ENCODE measurements around the gene CTSW.
"Not testable (repeated sequence)": the region's sequence is repeated elsewhere in the genome, so short reads cannot be mapped to it uniquely, and the experiment has no call there.

Gene CTSW, protein sequence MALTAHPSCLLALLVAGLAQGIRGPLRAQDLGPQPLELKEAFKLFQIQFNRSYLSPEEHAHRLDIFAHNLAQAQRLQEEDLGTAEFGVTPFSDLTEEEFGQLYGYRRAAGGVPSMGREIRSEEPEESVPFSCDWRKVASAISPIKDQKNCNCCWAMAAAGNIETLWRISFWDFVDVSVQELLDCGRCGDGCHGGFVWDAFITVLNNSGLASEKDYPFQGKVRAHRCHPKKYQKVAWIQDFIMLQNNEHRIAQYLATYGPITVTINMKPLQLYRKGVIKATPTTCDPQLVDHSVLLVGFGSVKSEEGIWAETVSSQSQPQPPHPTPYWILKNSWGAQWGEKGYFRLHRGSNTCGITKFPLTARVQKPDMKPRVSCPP

DNA sequence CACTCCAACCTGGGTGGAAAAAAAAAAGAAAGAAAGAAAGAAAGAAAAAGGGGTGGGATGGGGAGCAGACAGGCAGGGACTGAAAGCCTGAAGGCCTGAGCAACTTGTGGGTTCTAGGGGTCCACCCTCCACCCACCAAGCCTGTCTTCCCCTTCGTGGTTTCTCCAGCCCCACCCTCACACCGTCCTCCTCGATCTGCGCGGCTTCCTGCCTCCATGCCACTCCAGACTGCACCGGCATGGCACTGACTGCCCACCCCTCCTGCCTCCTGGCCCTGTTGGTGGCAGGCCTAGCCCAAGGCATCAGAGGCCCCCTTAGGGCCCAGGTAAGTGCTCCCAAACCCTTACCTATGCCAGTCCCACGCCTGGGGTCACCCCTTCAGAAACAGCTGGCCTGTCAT lies at the start of gene CTSW:
Gene CTSW, plus strand, starts transcription at position 221 of the 400 bp plus-strand sequence. Its CDS starts 18 bp downstream, at position 239.
- no peak for DNase-seq (ENCODE audit: low read depth)

DNA sequence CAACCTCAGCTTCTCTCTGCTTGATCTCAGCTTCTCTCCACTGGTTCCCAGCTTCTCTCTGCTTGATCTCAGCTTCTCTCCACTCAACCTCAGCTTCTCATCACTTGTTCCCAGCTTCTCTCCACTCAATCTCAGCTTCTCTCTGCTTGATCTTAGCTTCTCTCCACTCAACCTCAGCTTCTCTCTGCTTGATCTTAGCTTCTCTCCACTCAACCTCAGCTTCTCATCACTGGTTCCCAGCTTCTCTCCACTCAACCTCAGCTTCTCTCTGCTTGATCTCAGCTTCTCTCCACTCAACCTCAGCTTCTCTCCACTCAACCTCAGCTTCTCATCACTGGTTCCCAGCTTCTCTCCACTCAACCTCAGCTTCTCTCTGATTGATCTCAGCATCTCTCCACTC lies 47.4 kb upstream of the CTSW start:
- DNase-seq (ENCODE audit: low read depth), result not testable (repeated sequence)

DNA sequence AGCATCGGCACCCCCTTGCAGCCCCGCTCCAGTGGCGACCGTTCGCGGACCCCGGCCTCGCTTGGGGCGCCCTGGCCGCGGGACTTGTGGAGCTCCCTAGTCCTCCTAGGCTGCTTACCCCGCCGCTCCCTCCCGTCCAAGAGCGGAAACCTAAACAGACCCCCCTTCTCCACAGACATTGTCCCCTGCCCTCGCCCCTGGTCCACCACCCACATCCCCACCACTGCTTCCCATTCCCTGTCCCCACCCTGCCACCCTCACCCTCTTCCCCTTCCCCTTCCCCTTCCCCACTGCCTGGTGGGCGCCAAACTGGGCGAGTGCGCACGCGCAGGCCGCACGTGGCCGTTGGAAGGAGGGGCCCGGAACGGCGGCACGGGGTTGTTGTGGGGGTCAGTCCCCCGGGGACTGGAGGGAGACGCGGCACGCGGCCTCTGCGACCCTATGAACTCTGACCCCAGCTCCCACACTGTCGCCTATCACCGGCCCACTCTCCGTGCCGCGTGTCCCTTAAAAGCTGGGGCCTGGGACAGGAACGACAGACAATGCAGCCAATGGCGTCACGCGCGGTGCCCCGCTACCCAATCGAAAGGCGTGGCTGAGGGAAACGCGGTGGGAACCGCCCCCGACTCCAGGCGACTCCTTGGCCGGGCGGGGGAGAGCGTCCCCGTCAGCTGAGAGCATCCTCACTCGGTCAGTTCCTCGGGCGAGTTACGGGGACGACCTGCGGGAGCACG lies 46.2 kb upstream of the CTSW start, which contains the start of gene SNX32:
Gene SNX32, plus strand, starts transcription at position 667 of the 734 bp plus-strand sequence. CDS start 103 bp downstream, outside the sequence.
- peak; percentile 87 for DNase-seq (ENCODE audit: low read depth)

DNA sequence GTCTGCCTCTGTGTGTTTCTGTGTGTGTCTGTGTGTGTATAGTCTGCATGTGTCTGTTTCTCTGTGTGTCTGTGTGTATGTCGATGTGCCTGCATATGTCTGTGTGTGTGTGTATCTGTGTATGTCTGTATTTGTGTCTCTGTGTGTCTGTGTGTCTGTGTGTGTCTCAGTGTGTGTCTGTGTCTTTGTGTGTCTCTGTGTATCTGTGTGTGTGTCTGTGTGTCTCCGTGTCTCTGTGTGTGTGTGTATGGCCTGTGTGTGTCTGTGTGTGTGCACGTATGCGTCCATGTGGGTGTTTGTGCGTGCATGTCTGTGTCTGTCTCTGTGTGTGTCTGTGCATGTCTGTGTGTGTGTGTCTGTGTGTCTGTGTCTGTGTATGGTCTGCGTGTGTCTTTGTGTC lies 45.4 kb upstream of the CTSW start:
- DNase-seq (ENCODE audit: low read depth), result no peak

DNA sequence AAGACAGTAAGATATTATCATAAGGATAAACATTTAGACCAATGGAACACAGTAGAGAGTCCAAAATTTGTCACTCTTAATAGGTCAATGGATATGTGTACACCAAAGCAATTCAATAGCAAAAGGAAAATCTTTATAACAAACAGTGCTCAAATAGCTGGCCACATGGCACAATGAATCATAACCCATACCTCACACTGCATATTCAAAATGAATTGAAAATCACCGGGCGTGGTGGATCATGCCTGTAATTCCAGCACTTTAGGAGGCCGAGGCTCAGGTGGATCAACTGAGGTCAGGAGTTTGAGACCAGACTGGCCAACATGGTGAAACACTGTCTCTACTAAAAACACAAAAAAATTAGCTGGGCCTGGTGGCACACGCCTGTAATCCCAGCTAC lies 37.5 kb upstream of the CTSW start:
- DNase-seq (ENCODE audit: low read depth), result no peak

DNA sequence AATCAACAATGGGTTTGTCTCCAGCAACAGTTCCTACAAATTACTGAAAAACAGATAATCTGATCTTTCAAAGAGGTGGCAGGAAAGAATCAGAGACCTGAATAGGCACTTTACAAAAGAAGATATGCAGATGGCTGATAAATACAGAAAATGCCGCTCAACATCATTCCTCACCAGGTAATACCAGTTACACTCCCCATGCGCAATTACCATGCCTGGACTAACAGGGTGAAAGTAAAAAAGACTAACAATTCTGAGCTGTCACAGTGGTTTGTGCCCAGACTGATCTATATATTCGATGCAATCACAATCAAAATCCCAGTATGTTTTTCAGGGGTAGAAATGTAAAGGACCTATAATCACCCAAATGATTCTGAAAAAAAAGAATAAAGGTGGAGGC lies 35.8 kb upstream of the CTSW start:
- no peak for DNase-seq (ENCODE audit: low read depth)

DNA sequence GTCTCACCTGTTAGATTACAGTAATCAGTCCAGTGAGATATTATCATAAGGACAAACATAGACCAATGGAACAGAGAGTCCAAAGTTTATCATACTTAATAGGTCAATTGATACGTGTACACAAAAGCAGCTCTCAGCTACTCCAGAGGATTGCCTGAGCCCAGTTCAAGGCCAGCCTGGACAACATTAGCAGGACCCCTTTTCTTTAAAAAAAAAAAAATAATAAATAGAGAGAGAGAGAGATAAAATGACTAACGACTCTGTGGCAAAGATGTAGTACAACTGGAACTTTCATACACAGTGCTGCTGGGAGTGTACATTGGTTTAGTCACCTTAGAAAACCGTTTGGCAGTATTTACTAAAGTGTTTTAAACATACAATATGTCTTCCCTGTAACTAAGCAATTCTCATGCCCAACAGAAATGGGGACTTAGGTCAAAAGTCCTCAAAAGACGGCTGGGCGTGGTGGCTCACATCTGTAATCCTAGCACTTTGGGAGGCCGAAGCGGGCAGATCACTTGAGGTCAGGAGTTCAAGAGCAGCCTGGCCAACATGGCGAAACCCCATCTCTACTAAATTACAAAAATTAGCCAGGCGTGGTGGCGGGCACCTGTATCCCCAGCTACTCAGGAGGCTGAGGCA lies 35.3 kb upstream of the CTSW start:
- DNase-seq (ENCODE audit: low read depth), result no peak

DNA sequence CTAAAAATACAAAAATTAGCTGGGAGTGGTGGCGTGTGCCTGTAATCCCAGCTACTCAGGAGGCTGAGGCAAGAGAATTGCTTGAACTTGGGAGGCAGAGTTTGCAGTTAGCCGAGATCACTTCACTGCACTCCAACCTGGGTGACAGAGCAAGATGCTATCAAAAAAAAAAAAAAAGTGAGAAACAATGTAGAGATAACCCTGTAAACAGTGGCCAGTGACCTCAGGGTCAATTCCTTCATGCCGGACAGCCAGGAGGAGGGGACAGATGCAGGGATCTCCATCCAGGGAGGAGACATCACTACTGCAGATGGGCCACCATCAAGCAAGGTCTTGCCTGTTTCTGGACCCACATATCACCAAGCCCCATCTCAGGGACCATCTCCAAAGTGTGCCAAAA lies 31.9 kb upstream of the CTSW start:
- DNase-seq (ENCODE audit: low read depth), result no peak

DNA sequence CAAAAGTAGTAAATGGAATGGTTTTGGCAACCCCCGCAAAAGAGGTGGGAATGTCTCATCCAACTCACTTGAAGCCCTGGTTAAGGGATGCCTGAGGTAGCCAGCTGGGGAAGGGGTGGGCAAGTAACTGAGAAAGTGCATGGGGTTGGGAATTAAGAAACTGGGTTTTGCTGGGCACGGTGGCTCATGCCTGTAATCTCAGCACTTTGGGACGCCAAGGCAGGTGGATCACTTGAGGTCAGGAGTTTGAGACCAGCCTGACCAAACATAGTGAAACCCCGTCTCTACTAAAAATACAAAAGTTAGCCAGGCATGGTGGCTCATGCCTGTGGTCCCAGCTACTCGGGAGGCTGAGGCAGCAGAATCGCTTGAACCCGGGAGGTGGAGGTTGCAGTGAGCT lies 30.9 kb upstream of the CTSW start:
- not testable (repeated sequence) for DNase-seq (ENCODE audit: low read depth)

DNA sequence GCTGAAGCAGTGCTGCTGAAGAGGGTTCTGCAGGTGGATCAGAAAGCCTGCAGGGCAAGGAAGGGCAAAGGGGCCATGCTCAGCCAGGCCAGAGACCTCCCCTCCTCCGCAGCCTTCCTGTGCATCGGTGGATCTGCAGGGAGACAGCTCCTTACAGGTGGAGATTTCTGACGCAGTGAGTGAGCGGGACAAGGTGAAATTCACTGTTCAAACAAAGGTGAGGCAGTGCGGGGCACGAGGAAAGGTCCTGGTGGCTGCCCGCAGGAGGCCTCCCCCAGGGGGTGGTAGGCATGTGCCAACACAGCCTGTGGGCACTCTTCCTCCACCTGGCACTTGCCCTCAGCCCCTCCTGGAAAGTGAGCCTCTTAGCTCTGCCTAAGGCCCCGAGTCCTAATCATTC lies 30.3 kb upstream of the CTSW start:
- no peak for DNase-seq (ENCODE audit: low read depth)

DNA sequence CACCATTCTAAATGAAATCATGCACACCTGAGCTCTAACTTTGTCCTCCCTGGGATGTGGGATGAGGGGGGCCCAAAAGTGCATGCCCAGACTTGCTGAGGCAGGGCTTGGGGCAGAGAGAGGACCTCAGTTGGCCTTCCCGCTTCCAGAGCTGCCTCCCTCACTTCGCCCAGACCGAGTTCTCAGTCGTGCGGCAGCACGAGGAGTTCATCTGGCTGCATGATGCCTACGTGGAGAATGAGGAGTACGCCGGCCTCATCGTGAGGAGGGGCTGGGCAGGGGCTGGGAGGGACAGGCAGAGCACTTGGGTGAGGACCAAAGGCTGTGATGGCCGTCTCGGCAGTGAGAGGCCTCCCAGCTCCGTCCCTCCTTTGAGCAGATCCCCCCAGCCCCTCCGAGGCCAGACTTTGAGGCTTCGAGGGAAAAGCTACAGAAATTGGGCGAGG lies 29.8 kb upstream of the CTSW start:
- no peak for DNase-seq (ENCODE audit: low read depth)

DNA sequence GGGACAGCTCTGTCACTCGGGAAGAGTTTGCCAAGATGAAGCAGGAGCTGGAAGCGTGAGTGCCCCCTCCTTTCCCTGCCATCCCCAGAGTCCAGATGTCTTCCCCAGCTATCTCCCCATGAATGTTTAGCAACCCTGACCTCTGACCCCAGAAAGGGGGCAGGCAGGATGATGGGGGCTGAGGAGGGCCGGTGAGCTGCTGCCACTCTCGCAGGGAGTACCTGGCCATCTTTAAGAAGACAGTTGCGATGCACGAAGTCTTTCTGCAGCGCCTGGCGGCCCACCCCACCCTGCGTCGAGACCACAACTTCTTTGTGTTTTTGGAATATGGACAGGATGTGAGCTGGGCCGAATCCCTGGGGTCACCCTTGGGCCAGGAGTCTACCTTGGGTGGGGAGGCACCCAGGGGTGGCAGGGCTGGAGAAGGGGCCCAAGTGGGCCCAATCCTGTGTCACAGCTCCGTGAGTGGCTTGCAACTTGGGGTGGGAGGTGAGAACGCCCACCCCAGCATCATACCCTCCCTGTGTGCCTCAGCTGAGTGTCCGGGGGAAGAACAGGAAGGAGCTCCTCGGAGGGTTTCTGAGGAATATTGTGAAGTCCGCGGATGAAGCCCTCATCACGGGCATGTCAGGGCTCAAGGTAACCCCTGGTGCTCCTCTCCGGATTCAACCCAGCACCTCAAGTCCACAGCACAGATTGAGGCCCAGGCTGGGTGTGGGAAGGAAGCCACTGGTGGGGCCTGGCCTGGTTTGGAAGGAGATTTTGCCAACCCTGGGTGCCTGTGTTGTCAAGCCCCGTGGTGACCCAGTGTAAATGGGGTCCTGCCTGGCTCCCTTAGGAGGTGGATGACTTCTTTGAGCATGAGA lies 29.2 kb upstream of the CTSW start:
- no peak for DNase-seq (ENCODE audit: low read depth)

DNA sequence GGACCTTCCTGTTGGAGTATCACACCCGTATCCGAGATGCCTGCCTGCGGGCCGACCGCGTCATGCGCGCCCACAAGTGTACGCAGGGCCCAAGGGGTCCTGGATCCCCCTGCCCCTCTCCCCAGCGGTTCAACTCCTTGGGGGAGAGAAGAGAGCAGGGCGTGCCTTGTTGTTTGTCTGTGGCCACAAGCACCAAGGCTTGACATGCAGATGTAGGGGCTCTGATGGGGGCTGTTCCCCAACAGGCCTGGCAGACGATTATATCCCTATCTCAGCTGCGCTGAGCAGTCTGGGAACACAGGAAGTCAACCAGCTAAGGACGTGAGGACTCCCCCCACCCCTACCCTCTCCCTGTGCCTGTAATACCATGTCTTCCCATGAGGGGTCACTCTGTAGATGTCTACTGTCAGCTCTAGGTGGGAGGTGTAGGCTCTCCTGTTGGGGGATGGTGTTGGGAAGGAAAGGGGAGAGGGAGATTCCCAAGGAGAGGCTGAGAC lies 28.5 kb upstream of the CTSW start:
- no peak for DNase-seq (ENCODE audit: low read depth)

DNA sequence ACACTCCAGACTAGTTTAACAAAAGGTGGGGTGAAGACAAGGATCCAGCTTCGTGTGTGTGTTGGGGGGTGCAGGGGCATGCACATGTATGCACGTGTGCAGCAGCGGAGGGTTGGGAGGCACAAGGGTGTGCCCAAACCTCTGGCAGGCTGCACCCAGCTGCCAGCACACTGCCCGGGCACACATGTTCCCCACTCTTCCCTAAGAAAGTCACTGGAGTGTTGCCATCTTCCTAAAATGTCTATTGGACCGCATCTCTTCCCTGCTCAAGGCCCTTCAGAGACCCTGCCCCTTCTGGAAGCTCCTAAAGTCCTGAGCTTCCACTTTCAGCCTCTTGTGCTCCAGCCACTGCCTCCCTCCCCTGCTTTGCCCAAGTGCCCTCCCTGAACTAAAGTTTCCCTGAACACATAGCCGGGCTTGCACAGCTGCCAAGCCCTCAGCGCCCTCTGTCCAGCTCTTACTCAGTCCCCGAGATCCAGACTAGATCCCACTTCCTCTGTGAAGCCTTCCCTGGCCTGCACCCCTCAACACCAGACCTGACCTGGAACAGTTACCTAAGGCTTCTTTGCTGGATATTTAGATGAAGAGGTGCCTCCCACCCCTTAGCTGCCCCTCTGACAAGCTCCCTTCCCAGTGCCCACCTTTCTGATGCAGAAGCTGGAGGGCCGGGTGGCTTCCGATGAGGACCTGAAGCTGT lies 27.7 kb upstream of the CTSW start:
- no peak for DNase-seq (ENCODE audit: low read depth)

DNA sequence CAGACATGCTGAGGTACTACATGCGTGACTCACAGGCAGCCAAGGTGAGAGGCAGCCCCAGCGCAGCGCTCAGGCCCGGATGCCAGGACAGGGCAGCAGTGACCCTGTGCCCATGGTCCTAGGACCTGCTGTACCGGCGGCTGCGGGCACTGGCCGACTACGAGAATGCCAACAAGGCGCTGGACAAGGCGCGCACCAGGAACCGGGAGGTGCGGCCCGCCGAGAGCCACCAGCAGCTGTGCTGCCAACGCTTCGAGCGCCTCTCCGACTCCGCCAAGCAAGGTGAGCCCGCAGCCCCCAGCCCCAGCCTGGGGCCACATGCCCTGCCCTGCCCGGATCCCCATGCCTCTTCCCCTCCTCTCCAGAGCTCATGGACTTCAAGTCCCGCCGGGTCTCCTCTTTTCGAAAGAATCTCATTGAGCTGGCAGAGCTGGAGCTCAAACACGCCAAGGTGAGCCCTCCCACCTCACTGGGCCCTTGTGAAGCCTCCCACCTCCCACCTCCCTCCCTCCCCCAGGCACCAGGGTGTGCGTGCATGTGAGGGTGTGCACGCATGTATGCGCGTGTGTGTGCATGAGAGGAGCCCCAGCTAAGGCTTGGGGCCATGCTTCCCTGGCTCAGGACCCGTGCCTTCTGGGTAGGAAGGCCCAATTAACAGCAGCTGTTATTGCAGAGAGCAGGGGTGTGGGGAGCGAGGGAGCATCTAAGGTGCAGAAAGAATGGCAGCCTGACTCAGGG lies 27.0 kb upstream of the CTSW start:
- DNase-seq (ENCODE audit: low read depth), result no peak

DNA sequence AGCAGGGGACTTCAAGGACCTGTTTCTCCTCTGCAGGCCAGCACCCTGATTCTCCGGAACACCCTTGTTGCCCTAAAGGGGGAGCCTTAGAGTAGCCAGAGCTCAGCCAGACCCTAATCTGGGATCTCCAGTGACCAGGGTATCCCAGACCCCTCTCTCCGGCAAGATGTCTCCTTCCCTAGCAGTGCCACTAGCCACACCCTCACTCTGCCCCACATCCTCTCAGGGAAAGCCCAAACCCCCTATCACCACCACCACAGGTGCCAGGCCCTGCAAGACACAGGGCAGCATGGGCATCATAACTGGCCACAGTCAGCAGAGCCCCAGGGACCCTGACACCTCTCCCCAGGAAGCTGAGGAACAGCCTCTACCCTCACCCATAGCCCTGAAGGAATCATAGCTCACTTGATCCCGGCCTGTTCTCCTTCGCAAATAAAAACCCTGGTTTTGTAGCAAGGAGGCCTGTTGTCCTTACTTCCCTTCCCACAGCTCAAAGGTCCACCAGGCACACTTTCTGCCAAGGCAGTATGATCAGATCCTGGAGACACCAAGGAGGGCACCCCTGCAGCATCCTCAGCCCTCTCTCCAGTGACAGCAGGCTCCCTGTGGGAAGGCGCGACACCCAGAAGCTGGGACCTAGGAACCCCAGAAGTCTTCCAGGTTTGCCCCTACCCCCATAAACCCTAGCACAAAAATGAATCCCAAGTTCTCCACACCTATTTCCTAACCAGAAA lies 26.2 kb upstream of the CTSW start:
- DNase-seq (ENCODE audit: low read depth), result no peak

DNA sequence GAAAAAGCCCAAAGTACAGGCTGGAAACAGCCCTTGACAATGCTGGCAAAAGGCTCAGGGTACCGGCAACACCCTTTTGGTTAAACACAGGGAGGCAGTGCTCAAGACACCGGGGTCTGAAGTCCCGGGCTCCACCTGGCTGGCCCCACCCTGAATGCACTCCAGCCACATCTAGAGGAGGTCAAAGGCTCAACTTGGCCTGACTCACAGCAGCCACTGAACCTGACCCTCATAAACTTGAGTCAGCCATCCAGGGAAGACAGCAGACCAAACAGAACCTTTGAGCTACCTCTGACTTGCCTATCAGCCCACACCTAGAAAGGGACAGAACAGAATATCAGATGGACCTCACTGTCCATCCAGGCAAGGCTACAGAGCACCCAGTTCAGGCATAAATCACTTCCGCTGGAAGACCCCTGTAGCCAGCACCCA lies 25.5 kb upstream of the CTSW start:
- no peak for DNase-seq (ENCODE audit: low read depth)

DNA sequence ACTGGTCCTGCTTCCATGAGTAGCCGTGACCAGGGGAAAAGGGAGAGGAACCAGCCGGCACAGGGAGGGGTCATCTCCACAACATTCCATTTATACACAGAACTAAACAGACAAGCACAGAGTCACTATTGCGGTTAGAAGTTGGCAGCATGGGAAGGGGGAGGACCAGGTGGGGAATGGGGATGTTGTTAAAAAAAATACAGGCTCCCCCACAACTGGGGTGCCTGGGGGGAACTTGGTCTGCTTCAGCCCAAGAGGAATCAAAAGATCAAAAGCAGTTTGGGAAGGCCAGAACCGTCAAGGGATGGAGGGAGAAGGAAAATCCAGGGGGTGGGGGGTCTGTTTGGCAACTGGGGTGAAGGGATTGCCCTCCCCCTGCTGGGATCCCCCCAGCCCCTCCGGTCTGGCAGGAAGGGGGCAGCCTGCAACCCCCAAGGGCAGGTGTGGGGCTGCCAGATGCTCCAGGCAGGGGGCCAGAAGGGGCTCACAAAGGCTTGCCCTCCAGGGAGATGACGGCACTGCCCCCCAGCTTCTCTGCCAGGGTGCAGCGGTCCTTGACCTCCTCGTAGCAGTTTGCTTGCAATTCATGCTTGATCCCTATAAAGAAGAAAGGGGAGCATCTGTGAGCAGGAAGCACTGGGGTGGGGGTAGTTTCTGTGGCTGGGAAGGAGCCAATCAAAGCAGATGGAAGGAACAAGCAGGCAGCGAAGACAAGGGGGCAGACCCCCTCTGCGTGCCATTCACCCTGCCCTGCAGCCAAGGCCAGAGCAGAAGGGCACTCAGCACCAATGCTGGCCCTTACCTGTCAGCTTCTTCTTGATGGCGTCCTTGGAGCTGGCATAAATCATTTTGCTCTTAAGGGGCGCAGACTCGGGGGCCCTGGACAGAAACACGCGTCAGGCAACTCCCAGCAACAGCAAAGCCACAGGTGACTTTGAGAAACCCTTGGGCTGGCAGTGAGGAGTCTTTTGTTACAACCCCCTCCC lies 24.5 kb upstream of the CTSW start:
- no peak for DNase-seq (ENCODE audit: low read depth)

Data from activated T-helper 1 cell treated with Interleukin-2 at 50 U/mL for 16 hours (primary cell).